HCT116 (cell line): ENCODE results near the gene FRMD7.

Source experiments
- CTCF ChIP-seq, 3 experiments: fragments of 200-600 bp in 1 of 3; sonication (generic) in 1 of 3; IDR thresholded peaks in 2 of 3; conservative IDR thresholded peaks in 1 of 3; 2 replicates each; pipeline ENCODE4 v1.5.1; 2012 to 2017; ENCODE audit warnings: low read depth in 2 of 3, low read length in 2 of 3, antibody characterized with exemption in 1 of 3, borderline replicate concordance in 1 of 3, control low read depth in 1 of 3, mild to moderate bottlenecking in 1 of 3, mixed read lengths in 1 of 3, mixed run types in 1 of 3, moderate library complexity in 1 of 3; ENCODE audit not compliant: insufficient read depth in 1 of 3
- JUND ChIP-seq: IDR thresholded peaks from 2 replicates; pipeline ENCODE4 v1.6.1; 2012
- POLR2AphosphoS5 ChIP-seq: IDR thresholded peaks from 2 replicates; pipeline ENCODE4 v1.6.1; 2011; ENCODE audit warnings: mild to moderate bottlenecking, low read depth, low read length, moderate library complexity
- TCF7L2 ChIP-seq: IDR thresholded peaks from 2 replicates; pipeline ENCODE4 v1.7.0; 2011; ENCODE audit warnings: borderline replicate concordance, inconsistent platforms; ENCODE audit not compliant: insufficient read depth, insufficient read length; ENCODE audit errors: extremely low read depth

GRCh38 chrX:132088864-132089263 lies 39.0 kb downstream of the FRMD7 start:
- TF ChIP-seq POLR2AphosphoS5 (no peak), JUND (no peak), TCF7L2 (no peak), CTCF (IDR thresholded peaks at IDR 0.05 in 2 of 3, conservative IDR thresholded peaks at IDR 0.05 in 1 of 3; ENCODE audit: borderline replicate concordance in 1 of 3, insufficient read depth in 1 of 3, low read depth in 2 of 3, low read length in 2 of 3) (no peak)
